PFSK-1 (cell line): ENCODE results near the gene SPAG9.

ENCODE experiments used
- FOXP2 ChIP-seq: optimal IDR thresholded peaks from 2 replicates; pipeline ENCODE3; 2011; ENCODE audit warnings: borderline replicate concordance, control low read depth, inconsistent platforms; ENCODE audit not compliant: insufficient read depth; ENCODE audit errors: extremely low read length, extremely low read depth
- POLR2AphosphoS5 ChIP-seq: IDR thresholded peaks from 2 replicates; pipeline ENCODE4 v1.6.1; 2012; ENCODE audit warnings: low read depth, mild to moderate bottlenecking, control low read depth, low read length, moderate library complexity
- REST ChIP-seq, 2 experiments: IDR thresholded peaks; 2 replicates each; pipeline versions ENCODE4 v1.6.1 to v1.8.0; 2011 to 2012; ENCODE audit warnings: low read depth in 2 of 2, low read length in 2 of 2, control low read depth in 1 of 2, inconsistent platforms in 1 of 2, mild to moderate bottlenecking in 1 of 2, moderate library complexity in 1 of 2; ENCODE audit not compliant: insufficient read depth in 1 of 2
- SIN3A ChIP-seq: IDR thresholded peaks from 2 replicates; pipeline ENCODE4 v1.6.1; 2012; ENCODE audit warnings: mild to moderate bottlenecking, low read length, moderate library complexity, borderline replicate concordance; ENCODE audit not compliant: insufficient read depth
- TAF1 ChIP-seq: IDR thresholded peaks from 2 replicates; pipeline ENCODE4 v1.6.1; 2012; ENCODE audit warnings: low read length, control low read depth, borderline replicate concordance; ENCODE audit not compliant: insufficient read depth

- TF ChIP-seq REST (IDR thresholded peaks at IDR 0.05; ENCODE audit: insufficient read depth in 1 of 2, low read depth in 2 of 2, low read length in 2 of 2) (no peak), POLR2AphosphoS5 (no peak), TAF1 (no peak), SIN3A (no peak), FOXP2 (no peak)
Observed at GRCh38 chr17:51046046-51046445, 74.6 kb downstream of the SPAG9 start.
